H1 (cell line): ENCODE measurements around the gene PPA1. TPM values are rescaled to one million over a fixed set of nuclear protein-coding genes. Genes with fewer than 3 reads are reported as not detected.

ENCODE experiments used
- BRCA1 ChIP-seq: IDR thresholded peaks from 2 replicates; pipeline ENCODE4 v1.6.1; 2012; ENCODE audit warnings: low read depth, low read length, improper control_type of control experiment
- GTF2F1 ChIP-seq: IDR thresholded peaks from 2 replicates; pipeline ENCODE4 v1.6.1; 2012; ENCODE audit warnings: low read depth, low read length, improper control_type of control experiment, borderline replicate concordance
- HDAC6 ChIP-seq: IDR thresholded peaks from one replicate; pipeline ENCODE4 v1.7.1; 2012; ENCODE audit warnings: low read depth, mild to moderate bottlenecking, inconsistent platforms, low read length, moderate library complexity
- KDM5A ChIP-seq: fragments of 200-600 bp; IDR thresholded peaks from 2 replicates; pipeline ENCODE4 v1.7.1; 2012; ENCODE audit warnings: mild to moderate bottlenecking, low read length, inconsistent platforms, mixed read lengths
- POLR2AphosphoS5 ChIP-seq: IDR thresholded peaks from 2 replicates; pipeline ENCODE4 v1.6.1; 2011; ENCODE audit warnings: low read depth, low read length
- SIN3A ChIP-seq, 2 experiments: IDR thresholded peaks in 1 of 2; conservative IDR thresholded peaks in 1 of 2; 2 replicates each; pipeline ENCODE4 v1.6.1; 2011 to 2012; ENCODE audit warnings: low read length in 2 of 2, improper control_type of control experiment in 1 of 2, low read depth in 1 of 2, mild to moderate bottlenecking in 1 of 2
- SRF ChIP-seq: IDR thresholded peaks from 2 replicates; pipeline ENCODE4 v1.6.1; 2011; ENCODE audit warnings: mild to moderate bottlenecking, low read depth, low read length, moderate library complexity
- TAF1 ChIP-seq: IDR thresholded peaks from 2 replicates; pipeline ENCODE4 v1.6.1; 2011; ENCODE audit warnings: mild to moderate bottlenecking, low read depth, low read length
- polyA plus RNA-seq, 7 experiments: library from polyadenylated mRNA; depleted of rRNA in 3 of 7; stranded (reverse) in 5 of 7; unstranded in 2 of 7; fragments of >200 nt in 5 of 7; fragments of 200-250 nt in 2 of 7; gene quantifications; 1 replicate in 5 of 7; 2 replicates in 1 of 7; 4 replicates in 1 of 7; pipeline versions ENCODE4 v1.2.1 to v1.2.3, GENCODE V29; 2011 to 2013; ENCODE audit warnings: missing spikeins in 2 of 7, mixed read lengths in 2 of 7
- total RNA-seq: library from RNA; stranded (reverse); fragmentation: NEBNext Ultra II Directional; extraction: Animal tissue kit (Norgen Biotek cat#: 25700); gene quantifications from 2 replicates; pipeline ENCODE4 v1.2.1, GENCODE V29; 2021
- TF ChIP-seq, protein P1 (sequence below): fragments of 300-600 bp; sonication (generic); IDR thresholded peaks from 2 replicates; pipeline ENCODE4 v1.7.1; 2012; ENCODE audit warnings: low read length, moderate library complexity, mild to moderate bottlenecking, inconsistent platforms; ENCODE audit not compliant: insufficient replicate concordance

PPA1 gene
- total and polyA plus RNA-seq, 2 of the 8 experiments (the other 6 are each of a cell fraction or from before 2014, with no cell fraction given) = 77.0 to 191 TPM

DNA sequence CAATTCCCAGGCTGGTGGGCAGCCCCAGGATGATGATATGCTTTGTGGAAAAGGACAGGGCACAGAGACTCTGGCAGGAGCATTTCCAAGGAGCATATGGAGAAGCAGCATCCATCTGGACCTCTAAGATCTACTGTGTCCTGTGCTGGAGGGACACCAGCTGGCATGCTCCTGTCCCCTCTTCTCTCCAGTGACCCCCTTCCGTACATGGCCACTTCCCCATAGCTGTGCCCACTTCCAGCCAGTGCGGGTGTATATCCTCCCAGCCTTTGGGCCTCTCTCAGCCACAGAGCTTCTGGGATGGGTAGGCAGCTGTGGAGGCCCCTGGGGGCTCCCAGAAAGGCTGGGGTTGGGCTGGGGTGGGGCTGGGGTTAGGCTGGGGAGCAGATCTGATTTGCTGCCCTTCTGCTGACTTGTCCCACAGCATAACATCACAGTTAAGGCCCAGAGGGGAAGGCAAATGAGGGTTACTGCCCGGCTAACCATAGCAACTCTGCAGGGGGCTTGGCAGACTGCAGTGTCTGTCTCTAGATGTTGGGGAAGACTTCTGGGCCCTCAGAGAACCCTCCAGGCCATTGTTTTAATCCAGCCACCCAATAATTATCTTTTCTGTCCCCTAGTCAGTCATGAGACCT, 44.3 kb upstream of the PPA1 start (continued):
- TF ChIP-seq, protein P1, sequence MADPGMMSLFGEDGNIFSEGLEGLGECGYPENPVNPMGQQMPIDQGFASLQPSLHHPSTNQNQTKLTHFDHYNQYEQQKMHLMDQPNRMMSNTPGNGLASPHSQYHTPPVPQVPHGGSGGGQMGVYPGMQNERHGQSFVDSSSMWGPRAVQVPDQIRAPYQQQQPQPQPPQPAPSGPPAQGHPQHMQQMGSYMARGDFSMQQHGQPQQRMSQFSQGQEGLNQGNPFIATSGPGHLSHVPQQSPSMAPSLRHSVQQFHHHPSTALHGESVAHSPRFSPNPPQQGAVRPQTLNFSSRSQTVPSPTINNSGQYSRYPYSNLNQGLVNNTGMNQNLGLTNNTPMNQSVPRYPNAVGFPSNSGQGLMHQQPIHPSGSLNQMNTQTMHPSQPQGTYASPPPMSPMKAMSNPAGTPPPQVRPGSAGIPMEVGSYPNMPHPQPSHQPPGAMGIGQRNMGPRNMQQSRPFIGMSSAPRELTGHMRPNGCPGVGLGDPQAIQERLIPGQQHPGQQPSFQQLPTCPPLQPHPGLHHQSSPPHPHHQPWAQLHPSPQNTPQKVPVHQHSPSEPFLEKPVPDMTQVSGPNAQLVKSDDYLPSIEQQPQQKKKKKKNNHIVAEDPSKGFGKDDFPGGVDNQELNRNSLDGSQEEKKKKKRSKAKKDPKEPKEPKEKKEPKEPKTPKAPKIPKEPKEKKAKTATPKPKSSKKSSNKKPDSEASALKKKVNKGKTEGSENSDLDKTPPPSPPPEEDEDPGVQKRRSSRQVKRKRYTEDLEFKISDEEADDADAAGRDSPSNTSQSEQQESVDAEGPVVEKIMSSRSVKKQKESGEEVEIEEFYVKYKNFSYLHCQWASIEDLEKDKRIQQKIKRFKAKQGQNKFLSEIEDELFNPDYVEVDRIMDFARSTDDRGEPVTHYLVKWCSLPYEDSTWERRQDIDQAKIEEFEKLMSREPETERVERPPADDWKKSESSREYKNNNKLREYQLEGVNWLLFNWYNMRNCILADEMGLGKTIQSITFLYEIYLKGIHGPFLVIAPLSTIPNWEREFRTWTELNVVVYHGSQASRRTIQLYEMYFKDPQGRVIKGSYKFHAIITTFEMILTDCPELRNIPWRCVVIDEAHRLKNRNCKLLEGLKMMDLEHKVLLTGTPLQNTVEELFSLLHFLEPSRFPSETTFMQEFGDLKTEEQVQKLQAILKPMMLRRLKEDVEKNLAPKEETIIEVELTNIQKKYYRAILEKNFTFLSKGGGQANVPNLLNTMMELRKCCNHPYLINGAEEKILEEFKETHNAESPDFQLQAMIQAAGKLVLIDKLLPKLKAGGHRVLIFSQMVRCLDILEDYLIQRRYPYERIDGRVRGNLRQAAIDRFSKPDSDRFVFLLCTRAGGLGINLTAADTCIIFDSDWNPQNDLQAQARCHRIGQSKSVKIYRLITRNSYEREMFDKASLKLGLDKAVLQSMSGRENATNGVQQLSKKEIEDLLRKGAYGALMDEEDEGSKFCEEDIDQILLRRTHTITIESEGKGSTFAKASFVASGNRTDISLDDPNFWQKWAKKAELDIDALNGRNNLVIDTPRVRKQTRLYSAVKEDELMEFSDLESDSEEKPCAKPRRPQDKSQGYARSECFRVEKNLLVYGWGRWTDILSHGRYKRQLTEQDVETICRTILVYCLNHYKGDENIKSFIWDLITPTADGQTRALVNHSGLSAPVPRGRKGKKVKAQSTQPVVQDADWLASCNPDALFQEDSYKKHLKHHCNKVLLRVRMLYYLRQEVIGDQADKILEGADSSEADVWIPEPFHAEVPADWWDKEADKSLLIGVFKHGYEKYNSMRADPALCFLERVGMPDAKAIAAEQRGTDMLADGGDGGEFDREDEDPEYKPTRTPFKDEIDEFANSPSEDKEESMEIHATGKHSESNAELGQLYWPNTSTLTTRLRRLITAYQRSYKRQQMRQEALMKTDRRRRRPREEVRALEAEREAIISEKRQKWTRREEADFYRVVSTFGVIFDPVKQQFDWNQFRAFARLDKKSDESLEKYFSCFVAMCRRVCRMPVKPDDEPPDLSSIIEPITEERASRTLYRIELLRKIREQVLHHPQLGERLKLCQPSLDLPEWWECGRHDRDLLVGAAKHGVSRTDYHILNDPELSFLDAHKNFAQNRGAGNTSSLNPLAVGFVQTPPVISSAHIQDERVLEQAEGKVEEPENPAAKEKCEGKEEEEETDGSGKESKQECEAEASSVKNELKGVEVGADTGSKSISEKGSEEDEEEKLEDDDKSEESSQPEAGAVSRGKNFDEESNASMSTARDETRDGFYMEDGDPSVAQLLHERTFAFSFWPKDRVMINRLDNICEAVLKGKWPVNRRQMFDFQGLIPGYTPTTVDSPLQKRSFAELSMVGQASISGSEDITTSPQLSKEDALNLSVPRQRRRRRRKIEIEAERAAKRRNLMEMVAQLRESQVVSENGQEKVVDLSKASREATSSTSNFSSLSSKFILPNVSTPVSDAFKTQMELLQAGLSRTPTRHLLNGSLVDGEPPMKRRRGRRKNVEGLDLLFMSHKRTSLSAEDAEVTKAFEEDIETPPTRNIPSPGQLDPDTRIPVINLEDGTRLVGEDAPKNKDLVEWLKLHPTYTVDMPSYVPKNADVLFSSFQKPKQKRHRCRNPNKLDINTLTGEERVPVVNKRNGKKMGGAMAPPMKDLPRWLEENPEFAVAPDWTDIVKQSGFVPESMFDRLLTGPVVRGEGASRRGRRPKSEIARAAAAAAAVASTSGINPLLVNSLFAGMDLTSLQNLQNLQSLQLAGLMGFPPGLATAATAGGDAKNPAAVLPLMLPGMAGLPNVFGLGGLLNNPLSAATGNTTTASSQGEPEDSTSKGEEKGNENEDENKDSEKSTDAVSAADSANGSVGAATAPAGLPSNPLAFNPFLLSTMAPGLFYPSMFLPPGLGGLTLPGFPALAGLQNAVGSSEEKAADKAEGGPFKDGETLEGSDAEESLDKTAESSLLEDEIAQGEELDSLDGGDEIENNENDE = no peak
- TF ChIP-seq KDM5A (no peak), BRCA1 (no peak), POLR2AphosphoS5 (no peak), SIN3A (conservative IDR thresholded peaks at IDR 0.05 in 1 of 2, IDR thresholded peaks at IDR 0.05 in 1 of 2; ENCODE audit: low read depth in 1 of 2, low read length in 2 of 2) (no peak), GTF2F1 (no peak), HDAC6 (no peak), SRF (no peak), TAF1 (no peak)
- TF ChIP-seq, all 59 proteins: peak for 0
